Stomach (tissue), 4 donors: ENCODE results near the gene OR12D3.

Experiments used
- CTCF ChIP-seq, 7 experiments: fragments of 450-650 bp in 4 of 7; fragments of 200-600 bp in 3 of 7; sonication (generic) in 3 of 7; IDR thresholded peaks; one replicate each; pipeline ENCODE4 v1.5.1; 2016 to 2019; ENCODE audit warnings: antibody characterized with exemption in 7 of 7, control low read depth in 2 of 7, mild to moderate bottlenecking in 1 of 7
- POLR2A ChIP-seq, 4 donors: fragments of 450-650 bp; IDR thresholded peaks; one replicate each; pipeline ENCODE4 v1.6.1; 2016; ENCODE audit warnings: antibody characterized with exemption in 4 of 4, control low read depth in 2 of 4, mild to moderate bottlenecking in 1 of 4, moderate library complexity in 1 of 4

- no peak for TF ChIP-seq CTCF (IDR thresholded peaks at IDR 0.05)
- TF ChIP-seq POLR2A (IDR thresholded peaks at IDR 0.05), result no peak
Observed at GRCh38 chr6:29424168-29424567, 49.1 kb upstream of the OR12D3 start.
